IPS DF 4.7 (cell line): ENCODE measurements around the gene WFDC5.
"Not testable (repeated sequence)": the region's sequence is repeated elsewhere in the genome, so short reads cannot be mapped to it uniquely, and the experiment has no call there.

ENCODE experiments used
- DNase-seq: peaks from one replicate; pipeline ENCODE4 v3.0.0-alpha.2; 2013; ENCODE audit warnings: low spot score; ENCODE audit errors: extremely low read depth

The WFDC5 gene

DNA sequence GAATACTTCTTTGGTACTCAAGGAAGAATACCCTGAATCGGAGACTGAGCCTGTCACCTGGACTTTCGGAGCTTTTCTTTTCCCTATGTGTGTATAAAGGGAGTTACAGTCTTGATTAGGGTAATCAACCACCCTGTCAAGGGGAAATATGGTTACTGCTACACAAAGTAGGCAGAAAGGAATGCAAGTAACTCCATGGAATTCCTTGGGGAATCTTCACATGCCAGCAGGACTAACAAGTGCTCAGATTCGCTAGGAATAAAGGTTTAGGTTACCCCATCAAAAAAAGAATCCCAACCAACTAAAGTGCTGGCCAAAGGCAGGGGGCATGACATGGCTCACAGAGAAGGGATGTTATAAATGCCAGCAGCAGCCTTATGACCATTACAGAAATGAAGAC is 24.5 kb downstream of the WFDC5 start:
- no peak for DNase-seq

- DNase-seq = no peak
Observed at GRCh38 chr20:45088247-45088646, 26.7 kb downstream of the WFDC5 start.

DNA sequence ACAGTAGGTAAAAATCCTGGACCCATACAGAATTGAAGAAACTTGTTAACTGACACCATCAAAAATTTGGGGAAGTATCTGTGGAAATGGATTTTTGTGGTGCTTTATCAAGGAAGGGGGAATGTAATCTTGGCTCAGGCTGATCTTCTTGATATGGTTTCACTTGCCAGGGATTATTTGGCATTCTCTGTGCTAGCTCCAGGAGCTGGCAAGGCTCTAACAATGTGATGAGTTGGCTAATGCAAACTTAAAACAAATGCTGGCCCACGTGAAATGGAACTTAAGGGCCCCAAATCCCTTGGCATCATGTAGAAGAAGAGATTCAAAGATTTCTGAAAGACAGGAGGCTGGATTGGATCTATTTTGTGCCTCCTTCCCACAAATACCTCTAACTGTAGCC is 27.2 kb downstream of the WFDC5 start:
- no peak for DNase-seq

DNA sequence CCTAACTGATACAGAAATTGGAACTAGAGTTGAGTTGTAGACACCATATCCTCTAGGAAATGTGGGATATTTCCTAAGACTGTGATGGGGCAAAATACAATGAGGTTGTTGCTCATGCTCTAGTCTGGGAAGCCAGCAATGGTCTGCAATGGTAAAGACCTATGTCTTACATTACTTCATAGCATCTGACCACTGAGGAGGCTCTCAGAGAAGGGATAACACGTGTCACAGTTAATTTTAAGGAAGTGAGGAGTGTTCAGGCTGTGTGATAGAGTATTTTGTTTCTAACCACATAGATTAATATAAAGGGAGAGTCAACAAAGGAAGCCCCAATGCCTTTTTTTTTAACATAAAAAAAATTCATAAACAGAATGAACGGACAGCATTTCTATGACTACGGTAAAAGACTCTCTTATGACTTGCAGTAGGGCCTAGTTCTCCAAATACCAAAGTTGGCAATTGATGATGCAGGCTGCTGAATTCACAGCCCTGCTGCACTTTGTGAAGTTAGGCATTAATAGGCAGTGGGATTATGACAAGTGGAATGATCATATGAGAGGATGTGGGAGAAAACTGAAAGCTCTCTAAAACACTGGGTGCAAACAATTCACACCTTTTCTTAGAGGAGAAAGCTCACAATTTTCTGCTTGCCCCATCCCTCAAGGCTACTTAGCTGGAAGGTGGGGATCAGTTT is 27.7 kb downstream of the WFDC5 start:
- DNase-seq = no peak

DNA sequence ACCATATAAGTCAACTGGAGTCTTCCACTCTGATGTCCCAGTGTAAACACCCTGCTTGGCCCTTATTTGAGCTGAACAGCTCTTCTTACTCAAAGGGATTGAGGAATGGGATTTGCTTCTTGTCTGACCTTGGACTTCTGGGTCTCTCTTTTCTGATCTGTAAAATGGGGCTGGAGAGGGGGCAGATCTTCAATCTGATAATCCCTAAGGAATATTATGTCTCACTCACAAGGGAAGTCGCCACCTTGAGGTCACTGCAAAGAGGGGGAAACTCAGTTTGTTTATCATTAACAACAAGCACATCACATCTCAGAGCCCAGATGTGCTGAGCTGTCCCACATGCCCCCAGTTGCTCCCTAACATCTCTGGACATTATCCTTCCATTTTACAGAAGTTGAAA is 29.1 kb downstream of the WFDC5 start:
- no peak for DNase-seq

DNA sequence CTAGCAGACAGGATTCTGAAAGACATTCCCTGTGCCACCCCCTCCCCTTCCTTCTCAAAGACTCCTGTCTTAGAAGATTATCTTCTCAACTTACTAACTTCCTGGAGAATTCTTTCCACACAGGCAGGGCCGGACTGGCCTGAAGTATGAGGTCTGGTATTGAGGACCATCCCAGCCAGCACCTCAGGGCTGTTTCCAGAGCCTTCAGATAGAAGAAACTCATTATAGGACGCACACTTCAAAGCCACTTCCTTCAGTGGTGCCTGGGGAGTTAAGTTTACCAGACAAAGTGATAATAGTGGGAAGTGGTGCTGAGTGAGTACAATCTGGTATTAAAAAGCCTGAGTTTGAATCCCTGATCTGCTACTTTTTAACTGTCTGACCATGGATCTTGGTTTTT is 29.7 kb downstream of the WFDC5 start:
- no peak for DNase-seq

- no peak for DNase-seq
Observed at GRCh38 chr20:45083127-45083526, 31.8 kb downstream of the WFDC5 start.

DNA sequence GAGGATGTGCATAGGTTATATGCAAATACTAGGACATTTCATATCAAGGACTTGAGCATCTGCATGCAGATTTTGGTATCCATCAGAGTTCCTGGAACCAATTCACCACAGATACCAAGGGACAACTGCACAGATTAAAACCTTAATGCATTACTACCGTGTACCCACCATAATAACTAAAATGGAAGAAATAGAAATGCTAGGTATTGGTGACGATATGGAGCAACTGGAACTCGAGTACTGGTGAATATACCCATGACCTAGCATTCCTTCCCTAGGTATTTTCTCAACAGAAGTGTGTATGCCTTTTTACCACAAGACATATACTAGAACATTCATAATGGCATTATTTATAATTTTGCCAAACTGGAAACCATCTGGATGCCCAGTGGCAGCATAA is 32.5 kb downstream of the WFDC5 start:
- DNase-seq = no peak

GRCh38 chr20:45080867-45081624 is 33.9 kb downstream of the WFDC5 start:
- no peak for DNase-seq

- DNase-seq = no peak
Observed at GRCh38 chr20:45077559-45077958, 37.4 kb downstream of the WFDC5 start.

GRCh38 chr20:45073221-45073620 is 41.8 kb downstream of the WFDC5 start:
- no peak for DNase-seq

GRCh38 chr20:45072066-45072465 is 42.9 kb downstream of the WFDC5 start:
- DNase-seq = no peak

GRCh38 chr20:45070932-45071632 is 43.9 kb downstream of the WFDC5 start:
- no peak for DNase-seq

- DNase-seq = no peak
Observed at GRCh38 chr20:45069261-45069660, 45.7 kb downstream of the WFDC5 start.

DNA sequence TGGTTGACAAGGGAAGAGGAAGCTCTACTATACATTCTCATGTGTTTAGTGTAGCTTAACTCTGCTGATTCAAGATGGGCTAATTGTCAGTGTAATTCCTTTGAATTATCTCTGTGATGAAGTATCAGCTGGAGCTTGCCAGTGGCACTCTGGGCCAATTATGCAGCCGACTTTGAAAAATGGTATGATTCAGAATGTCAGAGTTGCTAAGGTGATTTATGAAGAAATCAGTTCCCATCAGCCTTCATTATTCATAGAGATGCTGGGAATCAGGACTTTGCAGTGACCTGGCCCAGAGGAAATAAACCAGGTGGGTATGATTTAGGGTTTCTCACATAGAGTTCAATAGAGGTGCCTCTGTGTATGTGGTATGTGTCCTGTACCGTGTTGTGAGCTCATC is 47.4 kb downstream of the WFDC5 start:
- no peak for DNase-seq

DNA sequence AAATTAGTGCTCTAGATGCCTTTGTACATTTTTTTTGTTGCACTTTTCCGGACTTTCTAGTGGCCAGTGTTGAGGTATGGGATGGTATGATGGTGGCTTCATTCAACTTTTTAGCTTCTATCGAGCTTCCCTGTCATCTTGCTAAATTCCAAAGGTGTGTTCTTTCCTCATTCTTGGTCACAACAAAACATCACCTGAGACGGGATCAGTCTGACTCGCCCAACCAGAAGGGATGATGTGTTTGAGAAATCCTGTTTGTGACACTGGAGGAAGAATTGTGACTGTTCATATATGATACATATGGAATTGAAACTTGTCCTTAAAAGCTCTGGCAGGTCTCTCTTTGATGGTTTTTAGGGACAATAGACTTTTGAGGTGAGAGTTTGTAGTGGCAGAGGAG is 47.9 kb downstream of the WFDC5 start:
- no peak for DNase-seq

- no peak for DNase-seq
Observed at GRCh38 chr20:45066372-45066771, 48.6 kb downstream of the WFDC5 start.

- no peak for DNase-seq
Observed at GRCh38 chr20:45064812-45065211, 50.2 kb downstream of the WFDC5 start.

- not testable (repeated sequence) for DNase-seq
Observed at GRCh38 chr20:45063107-45063506, 51.9 kb downstream of the WFDC5 start.

DNA sequence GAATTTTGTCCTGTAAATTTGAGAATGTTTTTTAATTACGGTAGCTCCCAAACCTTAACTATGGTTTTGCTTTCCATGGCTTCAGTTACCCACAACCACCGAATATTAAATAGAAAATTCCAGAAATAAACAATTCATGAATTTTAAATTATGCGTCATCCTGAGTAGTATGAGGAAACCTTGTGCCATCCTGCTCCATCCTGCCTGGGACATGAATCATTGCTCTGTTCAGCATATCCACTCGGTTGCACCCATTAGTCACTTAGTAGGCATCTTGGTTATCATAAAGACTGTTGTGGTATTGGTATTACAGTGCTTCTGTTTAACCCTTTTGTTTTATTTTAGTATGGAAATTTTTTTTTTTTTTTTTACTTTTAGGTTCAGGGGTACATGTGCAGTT is 53.7 kb downstream of the WFDC5 start:
- DNase-seq = no peak

DNA sequence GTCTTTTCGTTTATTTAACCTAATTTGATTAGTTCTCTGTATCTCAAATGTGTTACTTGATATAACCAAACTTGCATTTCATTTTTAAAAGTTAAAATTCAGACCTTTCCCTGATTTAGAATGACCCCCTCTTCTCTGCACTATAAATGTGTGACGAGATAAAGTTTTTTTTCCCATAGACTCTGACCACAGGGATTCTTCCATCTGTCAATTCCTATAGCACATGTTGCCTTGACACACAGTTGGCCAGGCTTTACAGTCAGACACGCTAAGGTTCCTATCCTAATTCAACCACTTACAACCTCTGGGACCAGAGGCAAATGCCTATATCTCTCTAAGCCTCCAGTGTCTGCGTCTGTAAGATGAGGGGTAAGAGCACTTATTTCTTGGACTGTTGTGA is 54.7 kb downstream of the WFDC5 start:
- DNase-seq = no peak
